Karpas-422 (cell line): ENCODE data around the gene ACTMAP. TPM values are rescaled to one million over a fixed set of nuclear protein-coding genes. Genes with fewer than 3 reads are reported as not detected.
"Not testable (repeated sequence)": the region's sequence is repeated elsewhere in the genome, so short reads cannot be mapped to it uniquely, and the experiment has no call there.

Experiments
- DNase-seq: peaks from one replicate; pipeline ENCODE4 v3.0.0-alpha.2; 2015
- H2AFZ ChIP-seq: fragments of 200-600 bp; sonication (generic); 2 replicates; pipeline ENCODE4 v1.6.1; 2014; ENCODE audit warnings: antibody characterized with exemption, low read length, mixed read lengths
- H3K27ac ChIP-seq: fragments of 200-600 bp; sonication (generic); 2 replicates; pipeline ENCODE4 v1.5.1; 2014; ENCODE audit warnings: mild to moderate bottlenecking, low read length, moderate library complexity
- H3K27me3 ChIP-seq: fragments of 200-600 bp; sonication (generic); 2 replicates; pipeline ENCODE4 v1.6.1; 2014; ENCODE audit warnings: low read length, mixed read lengths
- H3K36me3 ChIP-seq: fragments of 200-600 bp; sonication (generic); 2 replicates; pipeline ENCODE4 v1.6.1; 2014; ENCODE audit warnings: low read length, mixed read lengths; ENCODE audit not compliant: insufficient read depth
- H3K4me1 ChIP-seq: fragments of 200-600 bp; sonication (generic); 2 replicates; pipeline ENCODE4 v1.6.1; 2014; ENCODE audit warnings: mild to moderate bottlenecking, low read length, mixed read lengths
- H3K4me2 ChIP-seq: fragments of 200-600 bp; sonication (generic); 2 replicates; pipeline ENCODE4 v1.6.1; 2014; ENCODE audit warnings: low read length, low read depth, mild to moderate bottlenecking; ENCODE audit not compliant: poor library complexity, severe bottlenecking
- H3K4me3 ChIP-seq: fragments of 200-600 bp; sonication (generic); 2 replicates; pipeline ENCODE4 v1.5.1; 2014; ENCODE audit warnings: mild to moderate bottlenecking, antibody characterized with exemption, low read length, mixed read lengths
- H3K79me2 ChIP-seq: fragments of 200-600 bp; sonication (generic); 2 replicates; pipeline ENCODE4 v1.6.1; 2014; ENCODE audit warnings: mild to moderate bottlenecking, low read length, mixed read lengths
- H3K9ac ChIP-seq: fragments of 200-600 bp; sonication (generic); 2 replicates; pipeline ENCODE4 v1.6.0; 2014; ENCODE audit warnings: low read length
- H3K9me2 ChIP-seq: fragments of 200-600 bp; sonication (generic), shearing (Covaris generic); replicated peaks from 2 replicates; pipeline ENCODE4 v1.6.0; 2014; ENCODE audit warnings: mild to moderate bottlenecking, low read length, moderate library complexity; ENCODE audit not compliant: insufficient read depth
- H3K9me3 ChIP-seq: fragments of 300-700, 200-600 bp; sonication (generic); 2 replicates; pipeline ENCODE4 v1.6.1; 2014; ENCODE audit warnings: low read length, mixed read lengths
- H4K20me1 ChIP-seq: fragments of 200-600 bp; sonication (generic); 2 replicates; pipeline ENCODE4 v1.6.1; 2014; ENCODE audit warnings: mild to moderate bottlenecking, antibody characterized with exemption, low read length, low read depth; ENCODE audit not compliant: insufficient read depth
- total RNA-seq: library from RNA; depleted of rRNA; stranded (reverse); fragments of >200 nt; shearing (Covaris generic); gene quantifications from 2 replicates; pipeline ENCODE4 v1.2.3, GENCODE V29; 2014; ENCODE audit warnings: low replicate concordance

ACTMAP gene
- total RNA-seq, 1 experiment from 2014 or later, result 5.8 TPM

DNA sequence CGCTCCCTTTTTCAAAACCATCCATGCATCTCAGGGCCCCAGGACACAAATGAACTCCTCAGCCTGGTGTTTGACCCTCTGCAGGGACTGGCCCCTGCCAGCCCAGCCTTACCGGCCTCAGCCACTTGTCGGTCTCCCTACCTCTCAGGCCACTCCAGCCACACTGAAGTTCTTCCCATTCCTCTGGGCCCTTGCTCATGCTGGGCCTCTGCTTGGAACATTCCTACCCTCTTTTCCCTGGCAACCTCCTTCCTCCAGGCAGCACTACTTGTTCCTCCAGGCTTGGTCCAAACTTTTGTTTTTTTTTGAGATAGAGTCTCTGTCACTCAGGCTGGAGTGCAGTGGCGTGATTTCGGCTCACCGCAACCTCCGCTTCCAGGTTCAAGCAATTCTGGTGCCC lies 41.1 kb upstream of the ACTMAP start:
- Histone ChIP-seq H3K9me2 (no peaks in the 10 kb centered on the region), H3K9ac (no peak overlapping the region), H3K27ac (no peak overlapping the region)

DNA sequence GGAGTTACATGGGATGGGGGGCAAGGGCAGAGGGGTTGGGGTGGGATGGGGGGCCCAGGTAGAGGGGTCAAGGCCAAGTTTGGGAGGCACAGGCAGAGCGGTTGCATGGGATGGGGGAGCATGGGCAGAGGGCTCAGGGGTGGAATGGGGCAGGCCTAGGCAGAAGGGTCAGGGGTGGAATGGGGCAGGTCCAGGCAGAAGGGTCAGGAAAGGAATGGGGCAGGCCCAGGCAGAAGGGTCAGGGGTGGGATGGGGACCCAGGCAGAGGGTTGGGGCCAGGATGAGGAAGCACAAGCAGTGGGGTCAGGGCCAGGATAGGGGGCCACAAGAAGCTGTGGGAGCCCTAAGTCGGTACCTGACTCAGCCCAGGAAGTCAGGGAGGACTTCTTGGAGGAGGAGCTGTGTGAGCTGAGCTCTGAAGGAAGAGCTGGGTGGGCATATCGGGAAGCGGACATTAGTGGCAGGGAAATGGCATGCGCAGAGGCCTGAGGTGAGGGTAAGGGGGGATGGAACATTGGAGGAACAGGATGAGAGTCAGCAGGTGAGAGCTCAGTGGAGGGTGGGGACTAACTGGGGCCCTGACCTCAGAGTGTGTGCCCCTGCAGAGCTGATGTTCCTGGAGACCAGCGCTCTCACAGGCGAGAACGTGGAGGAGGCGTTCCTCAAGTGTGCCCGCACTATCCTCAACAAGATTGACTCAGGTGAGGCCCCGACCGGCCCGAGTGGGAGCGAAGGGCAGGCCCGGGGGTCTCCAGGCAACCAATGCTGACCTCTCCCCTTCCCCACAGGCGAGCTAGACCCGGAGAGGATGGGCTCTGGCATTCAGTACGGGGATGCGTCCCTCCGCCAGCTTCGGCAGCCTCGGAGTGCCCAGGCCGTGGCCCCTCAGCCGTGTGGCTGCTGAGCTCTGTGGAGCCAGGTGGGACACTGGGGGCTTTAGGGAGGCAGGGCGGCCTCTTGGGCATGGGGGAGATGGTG lies 36.1 kb upstream of the ACTMAP start:
- DNase-seq, result no peak
- Histone ChIP-seq H3K27me3 (no peaks in the 10 kb centered on the region), H3K4me2 (no peak overlapping the region), H3K79me2 (no peaks in the 10 kb centered on the region), H3K9me2 (no peaks in the 10 kb centered on the region), H4K20me1 (no peaks in the 10 kb centered on the region), H3K9me3 (no peaks in the 10 kb centered on the region), H3K36me3 (no peaks in the 10 kb centered on the region), H3K9ac (no peak overlapping the region), H3K27ac (no peak overlapping the region), H2AFZ (no peak overlapping the region), H3K4me3 (no peak overlapping the region), H3K4me1 (peaks cover 3% of the 10 kb centered on the region)

More for the DNA sequence above, 41.1 kb upstream of the ACTMAP start:
- Histone ChIP-seq H3K4me2 (peak overlapping the region; percentile 46), H3K9me3 (no peaks in the 10 kb centered on the region), H3K27me3 (no peaks in the 10 kb centered on the region), H3K36me3 (no peaks in the 10 kb centered on the region), H2AFZ (no peak overlapping the region), H3K79me2 (no peaks in the 10 kb centered on the region), H4K20me1 (no peaks in the 10 kb centered on the region), H3K4me3 (no peak overlapping the region), H3K4me1 (peaks cover 16% of the 10 kb centered on the region)
- no peak for DNase-seq

DNA sequence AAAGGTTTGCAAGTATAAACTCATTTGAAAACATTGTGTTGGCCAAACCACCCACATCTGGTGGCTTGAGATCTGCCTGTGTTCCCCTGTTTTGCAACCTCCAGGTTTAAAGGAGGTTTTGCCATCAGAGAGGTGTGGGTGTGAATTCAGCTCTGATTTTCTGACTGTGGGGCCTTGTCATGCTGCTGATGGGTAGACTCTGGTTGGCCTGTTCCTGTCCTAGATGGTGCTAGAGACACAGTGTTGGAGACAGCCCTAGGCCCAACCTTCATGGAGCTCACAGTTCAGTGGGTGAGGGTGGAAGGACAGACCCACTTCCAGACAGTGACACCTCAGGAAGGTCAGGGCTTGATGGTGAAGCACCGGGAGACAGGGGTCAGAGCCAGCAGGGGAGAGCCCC lies 35.2 kb upstream of the ACTMAP start:
- no peak overlapping the region for H3K4me3 ChIP-seq
- no peaks in the 10 kb centered on the region for H3K9me2 ChIP-seq
- H3K9ac ChIP-seq, result no peak overlapping the region
- no peaks in the 10 kb centered on the region for H3K36me3 ChIP-seq
- no peaks in the 10 kb centered on the region for H3K79me2 ChIP-seq
- no peak overlapping the region for H3K4me2 ChIP-seq
- H3K9me3 ChIP-seq, result no peaks in the 10 kb centered on the region
- H3K27ac ChIP-seq, result no peak overlapping the region
- H3K27me3 ChIP-seq, result no peaks in the 10 kb centered on the region
- no peaks in the 10 kb centered on the region for H4K20me1 ChIP-seq
- DNase-seq, result no peak
- H2AFZ ChIP-seq, result no peak overlapping the region
- H3K4me1 ChIP-seq, result no peaks in the 10 kb centered on the region

DNA sequence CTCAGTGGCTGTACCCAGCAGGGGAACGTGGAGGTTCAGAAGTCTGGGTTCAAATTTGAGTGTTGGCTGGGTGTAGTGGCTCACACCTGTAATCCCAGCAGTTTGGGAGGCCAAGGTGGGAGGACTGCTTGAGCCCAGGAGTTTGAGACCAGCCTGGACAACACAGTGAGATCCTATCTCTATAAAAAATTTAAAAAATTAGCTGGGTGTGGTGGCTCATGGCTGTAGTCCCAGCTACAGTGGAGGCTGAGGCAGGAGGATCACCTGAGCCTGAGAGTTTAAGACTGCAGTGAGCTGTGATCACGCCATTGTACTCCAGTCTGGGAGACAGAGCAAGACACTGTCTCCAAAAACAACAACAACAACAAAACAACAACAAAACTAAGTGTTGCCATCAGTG lies 33.9 kb upstream of the ACTMAP start:
- not testable (repeated sequence) for H3K4me2 ChIP-seq, H3K79me2 ChIP-seq, H4K20me1 ChIP-seq, H3K27ac ChIP-seq, H3K27me3 ChIP-seq, H3K4me1 ChIP-seq, H3K9me3 ChIP-seq, DNase-seq, H3K9me2 ChIP-seq, H2AFZ ChIP-seq, H3K4me3 ChIP-seq, H3K9ac ChIP-seq, H3K36me3 ChIP-seq

DNA sequence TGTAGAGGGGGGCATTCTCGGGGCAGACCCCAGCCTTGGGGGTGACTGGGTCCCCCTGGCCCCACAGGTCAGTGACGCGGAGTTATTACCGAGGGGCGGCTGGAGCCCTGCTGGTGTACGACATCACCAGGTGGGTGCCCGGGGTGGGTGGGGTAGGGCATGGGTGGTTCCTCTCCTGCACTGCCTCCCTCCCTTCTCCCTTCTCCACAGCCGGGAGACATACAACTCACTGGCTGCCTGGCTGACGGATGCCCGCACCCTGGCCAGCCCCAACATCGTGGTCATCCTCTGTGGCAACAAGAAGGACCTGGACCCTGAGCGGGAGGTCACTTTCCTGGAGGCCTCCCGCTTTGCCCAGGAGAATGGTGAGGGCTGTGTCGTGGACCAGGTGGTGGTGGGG lies 33.4 kb upstream of the ACTMAP start:
- Histone ChIP-seq H3K4me1 (peaks cover 12% of the 10 kb centered on the region), H3K9me3 (no peaks in the 10 kb centered on the region), H3K9ac (no peak overlapping the region), H4K20me1 (no peaks in the 10 kb centered on the region), H2AFZ (no peak overlapping the region), H3K27ac (no peak overlapping the region), H3K79me2 (peaks cover 11% of the 10 kb centered on the region; the same call in 1 of the 2 replicates), H3K27me3 (no peaks in the 10 kb centered on the region), H3K4me3 (no peak overlapping the region), H3K9me2 (no peaks in the 10 kb centered on the region), H3K4me2 (no peak overlapping the region), H3K36me3 (no peaks in the 10 kb centered on the region)
- DNase-seq, result no peak

DNA sequence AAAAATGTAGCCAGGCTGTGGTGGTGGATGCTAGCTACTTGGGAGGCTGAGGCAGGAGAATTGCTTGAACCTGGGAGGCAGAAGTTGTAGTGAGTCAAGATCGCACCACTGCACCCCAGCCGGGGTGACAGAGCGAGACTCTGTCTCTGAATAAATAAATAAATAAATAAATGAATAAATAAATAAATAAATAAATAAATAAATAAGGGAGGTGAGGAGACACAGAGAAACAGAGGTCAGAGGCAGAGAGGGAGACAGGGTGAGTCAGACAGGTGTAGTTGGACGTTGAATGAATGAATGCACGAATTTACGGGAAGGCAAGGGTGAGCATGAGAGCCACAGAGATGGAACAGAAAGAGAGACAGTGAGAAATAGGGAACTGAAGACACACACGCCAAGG lies 30.9 kb upstream of the ACTMAP start:
- no peaks in the 10 kb centered on the region for H3K27me3 ChIP-seq
- DNase-seq, result no peak
- no peaks in the 10 kb centered on the region for H3K9me3 ChIP-seq
- H3K36me3 ChIP-seq, result no peaks in the 10 kb centered on the region
- peaks cover 11% of the 10 kb centered on the region; the same call in 1 of the 2 replicates for H3K79me2 ChIP-seq
- no peak overlapping the region for H3K4me2 ChIP-seq
- peaks cover 23% of the 10 kb centered on the region for H3K4me1 ChIP-seq
- no peak overlapping the region for H3K9ac ChIP-seq
- no peak overlapping the region for H3K27ac ChIP-seq
- H4K20me1 ChIP-seq, result no peaks in the 10 kb centered on the region
- no peak overlapping the region for H2AFZ ChIP-seq
- H3K9me2 ChIP-seq, result no peaks in the 10 kb centered on the region
- no peak overlapping the region for H3K4me3 ChIP-seq

GRCh38 chr19:40780582-40780981 lies 30.3 kb upstream of the ACTMAP start:
- Histone ChIP-seq H3K27me3 (no peaks in the 10 kb centered on the region), H3K36me3 (no peaks in the 10 kb centered on the region), H3K9me3 (no peaks in the 10 kb centered on the region), H3K27ac (no peak overlapping the region), H2AFZ (no peak overlapping the region), H3K4me3 (no peak overlapping the region), H3K79me2 (peaks cover 11% of the 10 kb centered on the region; the same call in 1 of the 2 replicates), H3K9ac (no peak overlapping the region), H3K9me2 (no peaks in the 10 kb centered on the region), H3K4me2 (no peak overlapping the region), H4K20me1 (no peaks in the 10 kb centered on the region), H3K4me1 (peaks cover 23% of the 10 kb centered on the region)
- no peak for DNase-seq

GRCh38 chr19:40778706-40779284 lies 28.5 kb upstream of the ACTMAP start:
- Histone ChIP-seq H3K4me3 (peak overlapping the region; percentile 76), H3K9ac (peak overlapping the region; percentile 79), H2AFZ (no peak overlapping the region)

More at GRCh38 chr19:40778706-40779284, 28.5 kb upstream of the ACTMAP start:
- Histone ChIP-seq H4K20me1 (no peaks in the 10 kb centered on the region), H3K9me3 (no peaks in the 10 kb centered on the region), H3K27ac (peak overlapping the region; percentile 100), H3K79me2 (peaks cover 11% of the 10 kb centered on the region; the same call in 1 of the 2 replicates), H3K36me3 (no peaks in the 10 kb centered on the region), H3K4me2 (peak overlapping the region; percentile 83), H3K27me3 (no peaks in the 10 kb centered on the region), H3K4me1 (peaks cover 23% of the 10 kb centered on the region), H3K9me2 (no peaks in the 10 kb centered on the region)
- no peak for DNase-seq
